ENCODE measurements around the gene HBM.

HBM gene, protein sequence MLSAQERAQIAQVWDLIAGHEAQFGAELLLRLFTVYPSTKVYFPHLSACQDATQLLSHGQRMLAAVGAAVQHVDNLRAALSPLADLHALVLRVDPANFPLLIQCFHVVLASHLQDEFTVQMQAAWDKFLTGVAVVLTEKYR

DNA sequence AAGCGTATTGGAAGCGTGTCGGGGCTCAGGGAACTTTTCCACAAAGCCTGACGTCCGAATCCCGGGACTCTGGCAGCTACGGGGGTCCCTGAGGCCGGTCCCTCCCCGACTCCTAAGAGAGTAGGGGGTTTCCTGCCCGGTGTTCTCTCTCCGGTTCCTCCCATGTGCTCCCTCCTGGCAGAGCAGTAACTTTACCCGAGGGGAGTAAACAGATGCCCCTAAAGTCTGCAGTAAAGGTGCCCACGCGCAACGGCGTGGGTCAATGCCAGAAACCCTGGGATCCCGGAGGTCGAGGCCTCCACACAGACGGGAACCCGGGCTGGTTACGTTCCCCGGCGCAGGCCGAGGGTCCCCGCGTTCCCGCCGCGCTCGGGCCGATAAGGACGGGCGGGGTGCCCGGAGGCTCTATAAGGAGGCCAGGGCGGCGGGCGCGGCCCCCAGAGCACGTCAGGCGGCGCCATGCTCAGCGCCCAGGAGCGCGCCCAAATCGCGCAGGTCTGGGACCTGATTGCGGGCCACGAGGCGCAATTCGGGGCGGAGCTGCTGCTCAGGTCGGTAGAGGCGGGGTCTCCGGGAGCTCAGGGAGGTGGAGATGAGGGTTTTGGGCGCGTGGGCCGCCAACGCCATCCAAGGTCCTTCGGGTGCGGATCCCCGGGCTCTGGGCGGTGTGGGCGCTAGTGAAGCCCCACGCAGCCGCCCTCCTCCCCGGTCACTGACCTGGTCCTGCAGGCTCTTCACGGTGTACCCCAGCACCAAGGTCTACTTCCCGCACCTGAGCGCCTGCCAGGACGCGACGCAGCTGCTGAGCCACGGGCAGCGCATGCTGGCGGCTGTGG lies at the start of gene HBM:
Gene HBM (plus strand): TSS at position 440 of the 836 bp plus-strand sequence. CDS start 20 bp downstream, at position 460.
- peak; percentile 6; the same call in 1 of the 3 replicates for ATAC-seq
- no peak for TF ChIP-seq ZFP3 (CRISPR knock-in tag; IDR thresholded peaks at IDR 0.05)

DNA sequence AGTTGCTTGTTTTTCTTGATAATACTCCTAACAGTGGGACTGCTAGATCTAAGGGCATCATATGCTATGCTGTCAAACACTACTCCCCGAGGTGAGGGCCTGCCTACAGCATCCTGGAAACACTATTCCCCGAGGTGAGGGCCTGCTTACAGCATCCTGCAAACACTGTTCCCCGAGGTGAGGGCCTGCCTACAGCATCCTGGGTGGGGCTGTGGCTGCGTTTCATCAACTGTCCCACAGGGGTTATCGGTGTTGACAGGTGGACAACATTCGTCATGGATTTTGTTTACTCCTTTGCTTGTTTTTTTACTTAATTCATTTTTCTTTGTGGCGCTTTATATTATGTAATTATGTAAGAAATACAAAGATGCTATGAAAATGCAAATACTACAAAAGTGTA lies 49.8 kb upstream of the HBM start:
- ATAC-seq = no peak
- TF ChIP-seq ZNF8 (CRISPR knock-in tag; IDR thresholded peaks at IDR 0.05) = no peak
- no peak for TF ChIP-seq TOX (CRISPR knock-in tag; IDR thresholded peaks at IDR 0.05; ENCODE audit: borderline replicate concordance)
- no peak for TF ChIP-seq ZNF70 (CRISPR knock-in tag; IDR thresholded peaks at IDR 0.05)
- TF ChIP-seq, protein P1, sequence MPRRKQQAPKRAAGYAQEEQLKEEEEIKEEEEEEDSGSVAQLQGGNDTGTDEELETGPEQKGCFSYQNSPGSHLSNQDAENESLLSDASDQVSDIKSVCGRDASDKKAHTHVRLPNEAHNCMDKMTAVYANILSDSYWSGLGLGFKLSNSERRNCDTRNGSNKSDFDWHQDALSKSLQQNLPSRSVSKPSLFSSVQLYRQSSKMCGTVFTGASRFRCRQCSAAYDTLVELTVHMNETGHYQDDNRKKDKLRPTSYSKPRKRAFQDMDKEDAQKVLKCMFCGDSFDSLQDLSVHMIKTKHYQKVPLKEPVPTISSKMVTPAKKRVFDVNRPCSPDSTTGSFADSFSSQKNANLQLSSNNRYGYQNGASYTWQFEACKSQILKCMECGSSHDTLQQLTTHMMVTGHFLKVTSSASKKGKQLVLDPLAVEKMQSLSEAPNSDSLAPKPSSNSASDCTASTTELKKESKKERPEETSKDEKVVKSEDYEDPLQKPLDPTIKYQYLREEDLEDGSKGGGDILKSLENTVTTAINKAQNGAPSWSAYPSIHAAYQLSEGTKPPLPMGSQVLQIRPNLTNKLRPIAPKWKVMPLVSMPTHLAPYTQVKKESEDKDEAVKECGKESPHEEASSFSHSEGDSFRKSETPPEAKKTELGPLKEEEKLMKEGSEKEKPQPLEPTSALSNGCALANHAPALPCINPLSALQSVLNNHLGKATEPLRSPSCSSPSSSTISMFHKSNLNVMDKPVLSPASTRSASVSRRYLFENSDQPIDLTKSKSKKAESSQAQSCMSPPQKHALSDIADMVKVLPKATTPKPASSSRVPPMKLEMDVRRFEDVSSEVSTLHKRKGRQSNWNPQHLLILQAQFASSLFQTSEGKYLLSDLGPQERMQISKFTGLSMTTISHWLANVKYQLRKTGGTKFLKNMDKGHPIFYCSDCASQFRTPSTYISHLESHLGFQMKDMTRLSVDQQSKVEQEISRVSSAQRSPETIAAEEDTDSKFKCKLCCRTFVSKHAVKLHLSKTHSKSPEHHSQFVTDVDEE (CRISPR knock-in tag; IDR thresholded peaks at IDR 0.05) = no peak

DNA sequence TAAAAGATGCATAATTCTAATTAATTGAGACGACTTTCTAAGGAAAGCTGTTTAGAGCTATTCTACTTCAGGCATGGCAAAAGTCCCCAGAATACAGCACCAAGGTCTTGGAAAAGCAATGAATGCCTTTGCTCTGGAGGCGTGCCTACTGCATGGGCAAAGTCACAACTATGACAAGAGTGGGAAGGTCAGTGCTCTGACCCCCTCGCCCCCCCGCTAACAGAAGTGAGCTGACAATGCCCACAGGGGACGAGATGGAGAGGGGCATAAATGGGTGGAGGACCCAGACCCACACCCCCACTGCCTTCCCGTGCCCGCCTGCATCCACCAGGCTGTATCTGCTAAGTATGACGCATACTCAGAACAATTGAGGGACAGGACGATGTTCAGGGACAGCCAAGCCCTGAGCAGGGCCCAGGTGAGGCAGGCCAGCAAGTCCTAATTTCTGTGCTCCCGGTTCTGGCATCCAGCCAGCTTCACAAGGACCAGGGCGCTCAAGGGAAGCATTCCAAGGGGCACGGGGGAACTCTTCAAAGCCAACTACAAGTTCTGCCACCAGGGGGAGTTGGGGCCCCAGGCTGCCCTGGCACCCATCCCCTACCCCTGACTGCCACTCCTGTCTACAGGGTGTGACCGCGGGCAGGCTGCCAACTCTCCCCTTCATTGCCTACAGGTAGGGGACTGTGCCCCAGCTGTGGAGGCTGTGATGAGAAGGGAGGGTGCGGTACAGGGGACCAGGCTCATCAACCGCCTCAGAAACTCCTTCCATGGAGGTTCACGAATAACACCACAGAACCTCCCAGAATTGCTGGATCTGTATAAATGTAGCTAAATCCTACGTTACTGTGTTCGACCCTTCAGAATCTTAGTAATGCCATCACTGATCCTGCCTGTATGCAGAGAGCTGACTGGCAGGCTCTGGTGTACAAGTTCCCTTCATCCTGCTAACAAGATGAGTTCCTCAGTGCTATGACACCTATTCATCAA lies 48.1 kb upstream of the HBM start:
- no peak for TF ChIP-seq ZC3H10 (CRISPR knock-in tag; IDR thresholded peaks at IDR 0.05)
- no peak for TF ChIP-seq RARB (CRISPR knock-in tag; IDR thresholded peaks at IDR 0.05)
- TF ChIP-seq ZNF8 (CRISPR knock-in tag; IDR thresholded peaks at IDR 0.05) = no peak
- no peak for TF ChIP-seq SNAI2 (CRISPR knock-in tag; IDR thresholded peaks at IDR 0.05)
- TF ChIP-seq GLIS3 (CRISPR knock-in tag; IDR thresholded peaks at IDR 0.05) = no peak
- no peak for TF ChIP-seq TCF4 (CRISPR knock-in tag; IDR thresholded peaks at IDR 0.05; ENCODE audit: borderline replicate concordance)
- TF ChIP-seq ZFP30 (CRISPR knock-in tag; IDR thresholded peaks at IDR 0.05) = no peak
- TF ChIP-seq ZNF565 (CRISPR knock-in tag; conservative IDR thresholded peaks at IDR 0.05; ENCODE audit: low read depth) = no peak
- no peak for TF ChIP-seq ARNTL (CRISPR knock-in tag; IDR thresholded peaks at IDR 0.05; ENCODE audit: borderline replicate concordance, low read depth)
- no peak for TF ChIP-seq OSR1 (CRISPR knock-in tag; IDR thresholded peaks at IDR 0.05)
- ATAC-seq = peak; percentile 85

DNA sequence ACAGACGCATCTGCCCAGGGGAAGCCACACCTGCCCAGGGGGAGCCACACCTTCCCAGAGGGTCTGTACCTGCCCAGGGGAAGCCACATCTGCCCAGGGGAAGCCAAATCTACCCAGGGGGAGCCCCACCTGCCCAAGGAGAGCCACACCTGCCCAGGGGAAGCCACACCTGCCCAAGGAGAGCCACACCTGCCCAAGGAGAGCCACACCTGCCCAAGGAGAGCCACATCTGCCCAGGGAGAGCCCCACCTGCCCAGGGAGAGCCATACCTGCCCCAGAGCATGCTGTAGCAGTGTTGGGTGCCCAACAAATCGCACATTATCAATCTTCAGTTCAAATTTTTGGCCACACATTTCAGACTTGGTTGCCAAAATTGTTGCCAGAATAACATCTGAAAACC lies 46.9 kb upstream of the HBM start:
- no peak for ATAC-seq
- TF ChIP-seq RARB (CRISPR knock-in tag; IDR thresholded peaks at IDR 0.05) (no peak), ESRRG (CRISPR knock-in tag; IDR thresholded peaks at IDR 0.05) (no peak), PPARA (CRISPR knock-in tag; IDR thresholded peaks at IDR 0.05; ENCODE audit: borderline replicate concordance) (no peak), SNAI2 (CRISPR knock-in tag; IDR thresholded peaks at IDR 0.05) (no peak), ARNTL (CRISPR knock-in tag; IDR thresholded peaks at IDR 0.05; ENCODE audit: borderline replicate concordance, low read depth) (no peak), ZNF8 (CRISPR knock-in tag; IDR thresholded peaks at IDR 0.05) (no peak), ISL1 (CRISPR knock-in tag; IDR thresholded peaks at IDR 0.05) (no peak), OSR1 (CRISPR knock-in tag; IDR thresholded peaks at IDR 0.05) (no peak), ZFP3 (CRISPR knock-in tag; IDR thresholded peaks at IDR 0.05) (no peak), CSDC2 (CRISPR knock-in tag; IDR thresholded peaks at IDR 0.05) (no peak), ZNF70 (CRISPR knock-in tag; IDR thresholded peaks at IDR 0.05) (no peak), TCF4 (CRISPR knock-in tag; IDR thresholded peaks at IDR 0.05; ENCODE audit: borderline replicate concordance) (no peak)
- TF ChIP-seq, protein P2, sequence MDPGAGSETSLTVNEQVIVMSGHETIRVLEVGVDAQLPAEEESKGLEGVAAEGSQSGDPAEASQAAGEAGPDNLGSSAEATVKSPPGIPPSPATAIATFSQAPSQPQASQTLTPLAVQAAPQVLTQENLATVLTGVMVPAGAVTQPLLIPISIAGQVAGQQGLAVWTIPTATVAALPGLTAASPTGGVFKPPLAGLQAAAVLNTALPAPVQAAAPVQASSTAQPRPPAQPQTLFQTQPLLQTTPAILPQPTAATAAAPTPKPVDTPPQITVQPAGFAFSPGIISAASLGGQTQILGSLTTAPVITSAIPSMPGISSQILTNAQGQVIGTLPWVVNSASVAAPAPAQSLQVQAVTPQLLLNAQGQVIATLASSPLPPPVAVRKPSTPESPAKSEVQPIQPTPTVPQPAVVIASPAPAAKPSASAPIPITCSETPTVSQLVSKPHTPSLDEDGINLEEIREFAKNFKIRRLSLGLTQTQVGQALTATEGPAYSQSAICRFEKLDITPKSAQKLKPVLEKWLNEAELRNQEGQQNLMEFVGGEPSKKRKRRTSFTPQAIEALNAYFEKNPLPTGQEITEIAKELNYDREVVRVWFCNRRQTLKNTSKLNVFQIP (CRISPR knock-in tag; IDR thresholded peaks at IDR 0.05; ENCODE audit: borderline replicate concordance, low read depth) = no peak
- TF ChIP-seq, protein P3, sequence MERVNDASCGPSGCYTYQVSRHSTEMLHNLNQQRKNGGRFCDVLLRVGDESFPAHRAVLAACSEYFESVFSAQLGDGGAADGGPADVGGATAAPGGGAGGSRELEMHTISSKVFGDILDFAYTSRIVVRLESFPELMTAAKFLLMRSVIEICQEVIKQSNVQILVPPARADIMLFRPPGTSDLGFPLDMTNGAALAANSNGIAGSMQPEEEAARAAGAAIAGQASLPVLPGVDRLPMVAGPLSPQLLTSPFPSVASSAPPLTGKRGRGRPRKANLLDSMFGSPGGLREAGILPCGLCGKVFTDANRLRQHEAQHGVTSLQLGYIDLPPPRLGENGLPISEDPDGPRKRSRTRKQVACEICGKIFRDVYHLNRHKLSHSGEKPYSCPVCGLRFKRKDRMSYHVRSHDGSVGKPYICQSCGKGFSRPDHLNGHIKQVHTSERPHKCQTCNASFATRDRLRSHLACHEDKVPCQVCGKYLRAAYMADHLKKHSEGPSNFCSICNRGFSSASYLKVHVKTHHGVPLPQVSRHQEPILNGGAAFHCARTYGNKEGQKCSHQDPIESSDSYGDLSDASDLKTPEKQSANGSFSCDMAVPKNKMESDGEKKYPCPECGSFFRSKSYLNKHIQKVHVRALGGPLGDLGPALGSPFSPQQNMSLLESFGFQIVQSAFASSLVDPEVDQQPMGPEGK (CRISPR knock-in tag; IDR thresholded peaks at IDR 0.05; ENCODE audit: borderline replicate concordance) = no peak

Data from SK-N-SH treated with all-trans-retinoic acid at 6 μM for 48 hours (cell line).